AG08396 (cell line): ENCODE measurements around the gene DLL1.

Source experiments
- DNase-seq: peaks from one replicate; pipeline ENCODE4 v3.0.0; 2012; ENCODE audit warnings: low spot score, mixed read lengths

The DLL1 gene

DNA sequence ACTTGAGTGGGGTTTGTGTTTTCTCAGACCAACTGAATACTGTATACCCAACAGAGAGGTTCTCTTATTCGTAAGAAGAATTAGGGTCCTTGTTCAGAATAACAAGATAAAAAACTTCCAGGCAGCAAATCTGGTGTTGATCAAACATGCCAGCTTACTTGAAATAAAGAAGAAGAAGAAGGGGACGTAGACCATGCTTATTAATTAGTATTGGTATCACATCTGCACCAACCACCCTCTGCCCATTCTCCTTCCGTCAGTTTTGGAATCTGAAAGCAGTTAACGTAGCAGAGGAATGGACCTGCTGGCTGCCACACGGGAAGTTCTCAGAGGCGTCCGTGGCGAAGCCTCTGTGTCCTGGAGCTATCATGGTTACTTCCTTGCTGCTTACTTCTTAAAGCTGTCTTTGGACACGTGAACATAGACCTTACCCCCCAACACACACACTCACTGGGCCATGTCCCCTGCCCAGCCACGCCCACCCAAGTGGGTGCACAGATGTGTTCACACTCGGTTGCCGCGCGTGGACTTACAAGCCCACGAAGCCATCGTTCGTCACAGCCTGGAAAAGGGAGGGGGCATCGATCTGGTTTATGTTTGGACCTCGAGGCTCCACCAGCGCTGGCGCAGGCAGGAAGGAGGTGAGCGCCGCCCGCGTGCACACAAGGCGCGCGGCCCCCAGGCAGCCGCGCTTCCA is 4.1 kb upstream of the DLL1 start:
- DNase-seq = no peak

DNA sequence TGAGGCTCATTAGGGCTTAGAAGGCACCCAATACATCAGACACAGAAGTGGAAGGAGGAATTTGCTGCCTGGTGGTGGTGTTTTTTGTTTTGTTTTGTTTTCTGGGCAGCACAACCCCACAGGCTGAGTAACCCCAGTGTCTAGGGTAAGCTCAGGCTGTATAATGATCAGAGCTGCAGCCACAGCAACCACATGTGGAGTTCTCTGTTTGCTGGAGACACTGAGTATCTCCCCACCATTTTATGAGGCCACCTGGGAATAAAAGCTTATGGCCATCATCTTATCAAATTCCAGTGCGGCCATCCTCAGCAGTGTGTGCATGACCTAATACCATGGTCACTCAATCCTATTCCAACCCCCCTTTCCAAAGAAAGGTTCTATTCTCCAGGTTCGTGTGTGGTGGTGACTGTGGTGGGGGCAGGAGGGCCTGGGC is 3.4 kb upstream of the DLL1 start:
- no peak for DNase-seq

DNA sequence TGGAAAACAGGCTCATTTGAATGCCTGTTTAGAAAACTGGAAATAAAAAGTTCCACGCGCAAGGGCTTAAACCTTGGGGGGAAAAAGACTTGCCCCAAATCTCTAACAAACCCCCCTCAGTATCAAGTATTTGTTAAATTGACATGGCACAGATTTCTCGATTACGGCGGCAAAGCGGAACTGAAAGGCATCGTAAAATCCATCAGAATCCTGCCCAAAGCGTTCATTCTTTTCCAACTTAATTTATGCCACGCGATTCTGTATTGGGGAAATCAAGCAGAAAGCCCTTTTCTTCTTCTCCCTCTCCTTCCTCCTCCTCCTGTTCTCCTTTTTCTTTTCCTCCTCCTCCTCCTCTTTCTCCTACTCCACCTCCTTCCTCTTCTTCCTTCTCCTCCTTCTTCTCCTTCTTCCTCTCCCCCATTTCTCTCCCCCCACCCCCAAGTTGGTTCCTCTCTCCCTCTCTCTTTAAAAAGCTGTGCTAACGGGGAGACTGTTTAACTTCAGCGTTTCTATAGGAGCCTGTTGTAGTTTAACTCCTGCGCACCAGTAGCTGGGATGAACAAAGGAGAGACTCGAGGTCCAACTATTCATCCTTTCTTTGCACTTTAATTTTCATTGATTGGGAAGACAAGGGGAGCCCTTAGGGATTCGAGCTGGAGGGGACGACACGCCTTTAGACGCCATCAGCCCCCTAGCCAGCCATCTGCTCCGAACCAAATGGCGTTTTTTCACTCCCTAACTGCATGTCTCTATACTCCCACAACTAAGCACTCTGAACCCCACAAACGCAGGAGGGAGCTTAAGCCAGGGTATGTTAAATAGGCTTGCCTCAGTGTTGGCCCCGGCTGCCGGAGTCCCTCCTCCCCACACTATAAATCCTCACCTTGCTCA is 2.7 kb upstream of the DLL1 start:
- DNase-seq = no peak

DNA sequence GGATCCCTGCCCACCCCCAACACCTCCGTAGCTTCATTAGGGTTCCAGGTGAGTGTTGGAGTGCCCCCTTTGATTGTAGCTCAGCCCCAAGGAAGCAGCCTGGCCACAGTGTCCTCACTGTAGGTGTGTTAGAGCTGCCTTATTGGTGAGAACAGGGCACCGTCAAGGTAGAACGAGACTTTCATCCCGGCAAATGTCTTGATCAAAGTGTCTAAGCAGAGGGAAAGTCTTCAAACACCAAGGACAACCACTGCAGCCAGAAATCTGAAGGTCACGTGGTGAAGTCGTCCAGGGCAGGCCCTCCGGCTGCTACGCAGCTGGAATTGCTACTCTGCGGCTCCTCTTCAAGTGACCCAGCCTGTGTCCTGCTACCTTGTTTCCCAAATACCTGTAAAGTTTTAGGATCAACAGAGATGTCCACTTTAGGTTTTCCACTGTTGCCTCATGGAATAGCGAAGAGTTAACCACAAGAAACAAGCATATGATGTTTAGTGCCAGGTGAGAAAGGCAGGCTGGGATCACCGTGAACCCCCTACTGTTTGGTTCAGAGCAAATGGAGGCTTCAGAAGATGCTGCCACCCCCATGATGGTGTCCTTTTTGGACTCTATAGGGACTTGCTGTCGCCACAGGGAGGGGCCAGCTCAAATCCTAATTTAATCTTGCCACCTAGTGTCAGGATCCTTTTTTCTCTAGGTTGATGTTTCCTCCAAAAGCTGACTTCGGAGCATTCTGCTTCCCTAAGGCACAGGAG is 1.7 kb upstream of the DLL1 start:
- DNase-seq = peak; percentile 55

DNA sequence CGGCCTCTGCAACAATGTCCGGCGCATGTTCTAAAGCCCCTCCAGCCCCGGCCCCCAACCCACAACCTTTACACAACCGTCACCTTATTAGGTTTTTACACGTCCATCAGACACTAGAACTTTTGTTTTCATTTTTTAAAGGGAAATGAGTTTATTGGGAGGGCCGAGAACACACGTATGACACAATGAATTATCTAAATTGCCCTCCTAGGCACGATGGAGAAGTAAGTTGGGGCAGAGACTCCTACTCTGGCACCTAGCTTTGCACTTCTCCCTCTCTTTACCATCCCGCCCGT is 1.2 kb upstream of the DLL1 start:
- no peak for DNase-seq

DNA sequence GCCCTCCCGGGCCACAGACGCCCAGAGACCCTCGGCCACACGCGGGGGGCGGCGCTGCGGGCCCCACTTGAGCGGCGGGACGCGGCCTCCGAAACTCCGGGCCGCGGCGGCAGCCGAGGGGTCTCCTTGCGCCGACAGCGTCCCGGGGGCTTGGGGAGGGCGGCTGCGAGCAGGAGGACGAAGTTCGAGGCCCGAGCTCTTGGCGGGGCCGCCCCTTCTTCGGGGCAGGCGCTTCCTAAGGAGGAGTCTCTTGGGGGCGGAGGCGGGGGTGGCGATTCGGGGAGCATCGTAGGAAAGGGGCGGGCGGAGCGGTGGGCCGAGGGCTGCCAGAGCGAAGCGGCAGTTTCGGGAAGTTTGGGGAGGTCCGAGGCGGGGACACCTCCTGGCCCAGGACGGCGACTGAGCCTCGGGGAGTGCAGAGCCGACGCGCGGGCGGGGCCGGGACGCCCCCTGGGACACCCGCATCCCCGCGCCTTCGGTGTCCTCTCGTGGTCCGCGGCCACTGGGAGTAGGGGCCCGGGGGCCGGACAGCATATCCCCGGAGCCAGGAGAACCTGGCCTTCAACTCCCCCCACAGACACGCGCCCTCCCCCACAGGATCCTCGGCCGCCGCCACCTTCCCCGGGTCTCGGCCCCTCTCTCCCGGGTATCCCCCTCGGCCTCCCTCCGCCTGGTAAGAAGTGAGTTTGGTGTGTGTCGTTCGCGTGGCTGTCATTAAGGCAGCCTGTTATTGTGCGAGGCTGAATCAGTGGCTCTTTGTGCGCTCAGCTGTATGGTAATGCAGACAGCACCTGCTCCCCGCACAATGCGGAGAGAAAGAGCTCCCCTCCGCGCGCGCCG is 613 bp upstream of the DLL1 start:
- DNase-seq = no peak

DNA sequence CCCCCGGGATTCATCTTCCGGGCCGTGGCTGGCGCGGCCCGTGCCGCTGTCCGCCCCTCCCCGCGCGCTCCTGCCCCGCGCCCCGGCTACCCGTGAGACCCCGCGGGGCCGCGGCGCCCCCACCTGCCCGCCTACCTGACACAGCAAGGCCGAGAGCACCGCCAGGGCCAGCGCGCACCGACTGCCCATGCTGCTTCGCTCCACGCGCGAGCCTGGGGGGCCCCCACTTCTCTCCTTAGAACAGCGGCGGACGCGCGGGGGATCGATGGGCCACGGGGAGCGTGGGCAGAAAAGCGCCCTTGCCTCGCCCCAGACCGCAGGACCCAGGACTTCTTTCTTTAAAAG is 955 bp downstream of the DLL1 start:
- no peak for DNase-seq

DNA sequence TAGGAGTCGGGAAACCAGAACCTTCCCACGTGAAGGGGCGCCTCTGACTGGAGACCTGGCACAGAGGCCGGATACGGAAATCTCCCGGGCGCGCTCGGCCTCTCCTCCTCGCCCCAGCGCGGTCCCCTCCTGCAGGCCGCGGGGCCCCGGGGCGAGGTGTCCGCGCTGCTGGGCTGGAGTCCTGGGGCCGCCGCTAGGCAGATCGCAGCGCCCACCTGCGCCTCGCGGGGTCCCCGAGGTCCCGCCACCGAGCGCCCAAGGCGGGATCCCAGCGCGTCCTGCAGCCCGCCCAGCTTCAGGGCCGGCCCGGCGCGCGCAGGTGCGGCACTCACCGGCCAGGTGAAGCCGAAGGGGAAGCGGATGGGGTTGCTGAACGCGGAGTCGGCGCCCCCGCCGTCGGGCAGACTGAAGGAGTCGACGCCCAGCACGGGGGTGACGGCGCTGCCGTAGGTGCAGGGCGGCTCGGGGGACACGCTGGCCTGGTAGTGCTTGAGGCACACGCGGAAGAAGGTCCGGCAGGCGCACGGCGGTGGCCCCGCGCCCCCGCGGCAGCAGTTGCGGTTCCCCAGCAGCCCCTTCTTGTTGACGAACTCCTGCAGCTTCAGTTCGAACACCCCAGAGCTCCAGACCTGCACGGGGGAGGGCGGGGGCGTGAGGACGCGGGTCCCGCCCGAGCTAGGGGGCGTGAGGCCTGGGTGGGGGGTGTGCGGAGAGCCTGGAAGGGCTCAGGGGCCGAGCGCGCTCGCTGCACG is 1.5 kb downstream of the DLL1 start:
- no peak for DNase-seq

DNA sequence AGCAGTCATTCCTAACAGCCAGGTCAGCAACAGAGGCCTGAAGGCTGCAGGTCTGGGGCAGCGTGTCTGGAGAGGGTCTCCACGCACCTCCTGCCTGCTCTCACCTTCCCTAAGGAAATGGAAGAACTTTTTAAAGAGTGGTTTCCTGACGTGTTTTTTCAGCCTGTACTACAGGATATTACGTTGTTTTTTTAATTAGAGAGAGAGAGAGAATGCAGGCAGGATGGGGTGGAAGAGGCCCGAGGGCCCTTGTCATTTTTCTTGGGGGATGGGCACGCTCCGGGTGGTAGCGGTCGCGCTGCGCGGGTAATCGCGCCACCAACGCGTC is 2.1 kb downstream of the DLL1 start:
- no peak for DNase-seq

DNA sequence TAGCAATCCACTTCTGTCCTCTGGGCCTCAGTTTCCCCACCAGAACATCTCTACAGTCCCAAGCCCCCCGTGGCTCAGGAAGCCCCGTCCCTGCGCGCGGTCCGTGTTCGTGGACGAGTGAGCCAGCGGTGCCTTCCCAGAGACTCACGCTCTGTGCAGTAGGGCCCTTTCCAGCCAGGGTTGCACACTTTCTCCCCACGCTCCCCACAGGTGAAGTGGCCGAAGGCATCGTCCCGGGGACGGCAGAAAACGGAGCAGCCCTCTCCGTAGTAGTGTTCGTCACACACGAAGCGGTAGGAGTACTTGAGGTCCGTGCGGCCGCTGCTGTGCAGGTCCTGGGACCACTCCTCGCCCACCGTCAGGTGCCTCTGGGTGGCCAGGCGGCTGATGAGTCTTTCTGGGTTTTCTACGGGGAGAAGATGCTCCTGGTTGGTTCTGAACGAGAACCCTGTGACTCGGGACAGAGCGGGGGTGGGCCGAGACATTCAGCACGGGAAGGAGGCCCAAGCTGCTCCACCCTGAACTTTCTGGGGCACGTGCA is 2.7 kb downstream of the DLL1 start:
- no peak for DNase-seq

DNA sequence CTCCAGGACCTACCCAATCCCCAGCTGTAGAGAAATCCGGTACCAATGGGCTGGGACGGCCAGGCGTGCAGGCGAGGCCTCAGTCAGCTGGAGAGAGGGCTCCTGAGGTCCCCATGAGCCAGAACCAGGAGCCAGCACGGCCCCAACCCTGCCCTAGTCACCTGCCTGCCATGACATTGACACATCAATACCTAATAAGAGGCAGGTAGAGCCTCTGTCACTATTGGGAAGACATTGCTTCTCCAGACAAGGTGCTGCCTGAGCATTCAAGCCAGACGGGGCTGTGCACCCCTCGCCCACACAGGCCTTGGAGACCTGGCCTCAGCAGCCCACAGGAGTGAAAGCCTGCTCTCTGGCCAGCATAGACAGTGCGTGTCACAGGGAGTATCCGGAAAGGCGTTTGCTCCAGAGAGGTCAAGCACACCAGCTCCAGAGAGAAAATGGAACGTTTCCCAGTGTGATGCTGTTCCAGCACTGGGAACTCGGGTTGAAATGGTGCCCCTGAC is 3.5 kb downstream of the DLL1 start:
- no peak for DNase-seq

DNA sequence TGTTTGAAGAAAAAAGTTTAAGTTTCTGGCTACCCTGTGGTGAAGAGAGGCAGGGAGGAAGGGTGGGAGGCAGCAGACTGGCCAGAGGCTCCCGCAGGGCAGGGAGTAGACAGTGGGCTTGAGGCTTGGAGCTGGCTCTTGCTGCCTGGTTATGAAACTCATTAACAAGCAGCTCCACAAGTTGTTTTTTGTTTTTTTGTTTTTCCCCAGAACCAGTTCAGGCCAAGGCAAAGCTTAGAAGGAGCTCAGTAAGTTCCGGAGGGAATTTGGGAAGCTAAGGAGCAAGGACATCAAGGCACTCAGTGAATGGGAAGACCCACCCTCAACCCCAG is 4.0 kb downstream of the DLL1 start:
- DNase-seq = no peak

DNA sequence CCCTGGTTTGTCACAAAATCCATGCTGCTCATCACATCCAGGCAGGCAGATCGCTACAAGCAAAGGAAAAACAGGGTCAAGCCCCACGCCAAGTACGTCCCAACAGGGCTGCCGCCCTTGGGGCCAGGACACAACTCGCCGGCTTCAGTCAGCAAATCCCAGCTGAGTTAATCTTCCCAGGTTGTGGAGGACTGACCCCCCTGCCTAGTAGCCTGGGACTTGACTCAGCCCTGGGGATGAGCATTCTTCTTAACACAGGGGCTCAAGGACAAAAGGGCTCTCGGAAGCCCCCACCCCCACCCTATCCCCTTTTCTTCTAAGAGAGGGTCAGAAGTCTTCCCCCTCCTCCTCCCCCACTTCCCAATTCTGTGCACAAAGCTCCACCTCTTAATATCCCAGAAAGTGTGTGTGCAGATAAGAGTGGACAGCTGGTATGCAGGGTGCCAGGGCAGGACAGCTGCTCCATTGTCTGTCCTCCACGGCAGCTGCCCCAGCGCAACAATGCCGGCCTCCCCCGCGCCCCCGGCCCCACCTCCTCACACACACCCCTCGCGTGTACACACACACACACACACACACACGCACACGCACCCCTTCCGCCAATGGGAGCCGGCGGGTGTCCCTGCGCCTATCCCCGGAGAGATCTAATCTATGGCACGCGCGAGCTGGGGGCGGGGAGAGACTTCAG is 4.5 kb downstream of the DLL1 start:
- no peak for DNase-seq

DNA sequence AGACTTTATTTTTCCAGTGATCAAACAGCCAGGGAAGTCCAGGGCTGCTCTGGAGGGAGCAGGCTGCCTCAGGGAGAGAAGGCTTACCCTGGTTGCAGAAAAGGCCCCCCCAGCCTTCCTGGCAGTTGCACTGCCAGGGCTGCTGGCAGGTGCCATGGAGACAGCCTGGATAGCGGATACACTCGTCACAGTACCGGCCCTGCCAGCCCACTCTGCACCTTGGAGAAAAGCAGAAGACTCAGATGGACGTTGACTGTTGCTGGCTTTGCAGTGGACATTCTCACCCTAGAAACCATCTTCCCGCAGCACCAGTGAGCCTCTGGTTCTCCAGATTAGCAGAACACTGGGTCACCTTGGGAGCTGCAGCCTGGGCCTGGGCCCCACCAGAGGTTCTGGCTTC is 5.4 kb downstream of the DLL1 start:
- no peak for DNase-seq

DNA sequence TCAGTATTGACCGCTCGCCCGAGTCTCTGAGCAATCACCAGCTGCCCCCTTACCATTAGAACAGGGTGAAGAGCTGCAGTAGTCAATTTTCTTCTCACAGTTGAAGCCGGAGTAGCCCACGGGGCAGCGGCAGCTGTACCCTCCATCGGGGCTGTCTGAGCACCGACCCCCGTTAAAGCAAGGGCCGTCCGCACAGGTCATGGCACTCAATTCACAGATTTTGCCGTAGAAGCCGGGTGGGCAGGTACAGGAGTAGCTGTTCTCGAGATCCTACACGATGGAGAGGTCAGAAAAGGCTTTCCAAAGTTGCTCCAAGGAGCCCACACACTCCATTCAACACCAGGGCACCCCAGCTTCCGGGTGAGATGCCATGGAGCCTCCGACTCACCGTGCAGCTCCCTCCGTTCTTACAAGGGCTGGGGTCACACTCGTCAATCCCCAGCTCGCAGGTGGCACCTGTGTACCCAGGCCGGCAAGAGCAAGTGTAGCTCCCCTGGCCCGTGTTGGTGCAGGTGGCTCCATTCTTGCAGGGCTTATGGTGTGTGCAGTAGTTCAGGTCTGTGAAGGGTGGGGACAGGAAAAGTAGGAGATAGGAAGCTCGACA is 5.9 kb downstream of the DLL1 start:
- no peak for DNase-seq

DNA sequence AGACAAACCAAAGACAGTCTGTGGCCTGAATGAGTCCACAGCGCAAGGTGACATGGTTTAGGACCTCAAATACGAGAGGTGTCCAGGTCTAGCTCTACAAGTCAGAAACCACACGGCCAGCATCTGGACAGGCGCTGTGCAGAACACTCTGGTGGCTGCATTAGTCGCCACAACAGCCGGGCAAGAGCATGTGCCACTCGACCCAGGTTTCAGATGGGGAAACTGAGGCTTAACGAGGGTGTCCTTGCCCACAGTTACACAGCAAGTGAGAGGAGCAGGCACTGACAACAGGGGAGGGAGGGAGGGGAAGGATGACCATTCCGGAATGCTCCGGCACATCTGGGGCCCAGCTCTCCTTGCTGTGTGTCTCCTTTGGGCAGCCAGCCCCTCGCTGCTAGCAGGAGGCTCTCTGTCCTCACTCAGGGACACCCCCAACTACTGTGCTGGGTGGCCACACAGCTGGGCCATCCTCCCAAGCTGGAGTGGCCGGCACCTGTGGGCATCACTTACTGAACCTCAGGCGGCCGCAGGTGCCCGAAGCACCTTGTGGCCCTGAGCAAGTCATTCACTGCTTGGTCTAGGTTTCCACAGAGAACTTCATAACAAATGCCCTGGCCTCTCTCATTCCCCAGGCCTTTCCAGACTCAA is 6.6 kb downstream of the DLL1 start:
- DNase-seq = no peak

DNA sequence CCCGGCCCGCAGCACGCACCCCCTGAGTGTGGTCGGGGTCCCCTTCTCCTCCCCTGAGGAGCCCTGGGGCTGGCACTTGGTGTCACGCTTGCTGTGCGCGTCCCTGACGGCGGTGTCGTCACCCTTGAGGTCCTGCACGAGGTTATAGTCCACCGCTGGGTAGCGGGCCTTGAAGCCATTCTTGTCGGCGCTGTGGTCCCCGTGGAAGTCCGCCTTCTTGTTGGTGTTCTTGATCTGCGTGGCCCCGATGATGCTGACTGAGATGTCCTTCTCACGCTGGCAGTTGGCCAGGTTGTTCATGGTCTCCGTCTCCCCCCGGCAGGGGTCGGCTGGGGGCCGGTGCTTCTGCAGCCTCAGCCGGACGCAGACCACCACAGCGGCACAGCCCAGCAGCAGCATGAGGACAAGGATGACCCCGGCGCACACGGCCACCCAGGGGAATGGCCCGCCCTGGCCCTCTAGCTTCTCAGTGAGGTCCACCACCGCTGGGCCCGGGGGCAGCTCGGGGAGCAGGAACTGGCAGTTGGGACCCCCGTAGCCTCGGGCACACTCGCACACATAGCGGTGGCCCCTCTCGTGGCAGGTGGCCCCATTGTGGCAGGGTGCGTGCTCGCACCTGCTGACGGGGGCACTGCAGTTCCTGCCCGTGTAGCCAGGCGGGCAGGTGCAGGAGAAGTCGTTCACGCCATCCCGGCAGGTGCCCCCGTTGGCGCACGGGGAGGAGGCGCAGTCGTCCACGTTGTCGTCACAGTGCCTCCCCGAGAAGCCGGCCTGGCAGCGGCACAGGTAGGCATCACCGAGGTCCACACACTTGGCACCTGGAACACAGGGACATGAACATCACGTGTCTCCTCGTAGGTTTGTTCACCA is 7.4 kb downstream of the DLL1 start:
- no peak for DNase-seq

DNA sequence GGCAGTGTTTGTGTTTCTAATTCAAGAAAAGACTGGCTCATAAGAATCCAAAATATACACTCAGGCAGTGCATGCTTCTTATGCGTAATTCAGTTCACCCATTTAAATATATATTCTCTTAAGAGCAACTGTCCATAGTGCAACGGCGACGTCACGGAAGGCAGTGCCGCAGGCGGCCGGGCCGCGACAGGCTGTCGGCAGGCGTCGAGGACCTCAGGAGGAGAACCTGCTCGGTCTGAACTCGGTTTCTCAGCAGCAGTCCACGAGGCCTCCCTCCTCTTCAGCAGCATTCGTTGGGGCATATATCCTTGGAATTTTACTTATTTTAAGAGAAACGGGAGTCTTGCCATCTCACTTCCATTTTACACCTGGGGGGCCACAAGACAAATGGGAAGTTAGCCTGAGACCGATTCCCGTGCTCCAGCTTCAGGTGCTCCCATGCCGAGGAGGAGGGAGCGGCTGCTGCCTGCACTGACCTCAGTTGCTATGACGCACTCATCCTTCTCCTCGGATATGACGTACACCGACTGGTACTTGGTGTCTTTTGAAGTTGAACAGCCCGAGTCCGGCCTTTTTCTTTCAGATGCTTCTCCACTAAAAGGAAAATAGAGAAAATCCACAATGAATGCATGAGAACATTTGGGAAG is 8.2 kb downstream of the DLL1 start:
- DNase-seq = no peak
